Vagina (tissue), 2 donors: ENCODE measurements around the gene RRP36. TPM values are rescaled to one million over a fixed set of nuclear protein-coding genes. Genes with fewer than 3 reads are reported as not detected.

Experiments used
- DNase-seq, 2 donors: peaks; one replicate each; pipeline ENCODE4 v3.0.0-alpha.2; 2017; ENCODE audit errors: extremely low spot score in 2 of 2
- H3K27ac ChIP-seq: fragments of 200-600 bp; sonication (generic); one replicate; pipeline ENCODE4 v1.5.1; 2019
- H3K27me3 ChIP-seq: fragments of 200-600 bp; sonication (generic); one replicate; pipeline ENCODE4 v1.5.1; 2019
- H3K36me3 ChIP-seq, 2 donors: fragments of 200-600 bp; sonication (generic); one replicate each; pipeline ENCODE4 v1.5.1; 2017 to 2019
- H3K4me1 ChIP-seq: fragments of 200-600 bp; sonication (generic); one replicate; pipeline ENCODE4 v1.5.1; 2019
- H3K4me3 ChIP-seq, 2 donors: fragments of 200-600 bp; sonication (generic); 1 replicate in 1 of 2; 2 replicates in 1 of 2; pipeline ENCODE4 v1.5.1; 2016 to 2019
- H3K9me3 ChIP-seq: fragments of 200-600 bp; sonication (generic); one replicate; pipeline ENCODE4 v1.5.1; 2019
- CTCF ChIP-seq, 3 experiments: fragments of 450-650 bp in 2 of 3; fragments of 200-600 bp in 1 of 3; sonication (generic) in 1 of 3; IDR thresholded peaks; one replicate each; pipeline ENCODE4 v1.5.1; 2017 to 2019; ENCODE audit warnings: antibody characterized with exemption in 3 of 3, mild to moderate bottlenecking in 2 of 3, moderate library complexity in 2 of 3
- POLR2A ChIP-seq, 2 donors: fragments of 450-650 bp; IDR thresholded peaks; one replicate each; pipeline ENCODE4 v1.6.1; 2017; ENCODE audit warnings: antibody characterized with exemption in 2 of 2, mild to moderate bottlenecking in 2 of 2, moderate library complexity in 2 of 2
- POLR2AphosphoS5 ChIP-seq, 2 donors: sonication (generic); formaldehyde crosslinking; IDR thresholded peaks; one replicate each; pipeline ENCODE4 v1.9.0; 2017; ENCODE audit warnings: antibody characterized with exemption in 2 of 2, mild to moderate bottlenecking in 2 of 2, low read depth in 1 of 2; ENCODE audit not compliant: insufficient read depth in 1 of 2
- intact Hi-C: fragments of 100-400 bp; cut with DNase I; formaldehyde crosslinking; loops from one replicate; pipeline ENCODE4 v1.15.1; 2023
- total RNA-seq: library from RNA; depleted of rRNA; stranded (reverse); fragments of >200 nt; gene quantifications from one replicate; pipeline ENCODE4 v1.2.3, GENCODE V29; 2016

The RRP36 gene
- total RNA-seq, 1 donor from 2014 or later: 36.6 TPM

GRCh38 chr6:43076464-43077332 lies 55.3 kb downstream of the RRP36 start:
- Histone ChIP-seq H3K4me1 (peaks cover 24% of the 10 kb centered on the region), H3K9me3 (no peaks in the 10 kb centered on the region), H3K36me3 (no peaks in the 10 kb centered on the region), H3K27ac (peak overlapping the region; percentile 88), H3K27me3 (no peaks in the 10 kb centered on the region), H3K4me3 (peak overlapping the region; percentile 71 to 91)
- no peak for DNase-seq
- TF ChIP-seq POLR2A (IDR thresholded peaks at IDR 0.05) (no peak), POLR2AphosphoS5 (IDR thresholded peaks at IDR 0.05; ENCODE audit: insufficient read depth in 1 of 2, low read depth in 1 of 2) (peak in 1 of 2 donors; percentile 48)
- intact Hi-C loops: loop anchor here (10.0 kb wide), 1 partner anchor 48 kb away; no protein-coding TSS in a partner anchor

- Histone ChIP-seq H3K27me3 (no peaks in the 10 kb centered on the region), H3K27ac (peak overlapping the region; percentile 88), H3K36me3 (no peaks in the 10 kb centered on the region), H3K4me1 (peaks cover 24% of the 10 kb centered on the region), H3K9me3 (no peaks in the 10 kb centered on the region), H3K4me3 (peak overlapping the region; percentile 71 to 91)
- TF ChIP-seq POLR2AphosphoS5 (IDR thresholded peaks at IDR 0.05; ENCODE audit: insufficient read depth in 1 of 2, low read depth in 1 of 2) (no peak), CTCF (IDR thresholded peaks at IDR 0.05) (no peak), POLR2A (IDR thresholded peaks at IDR 0.05) (no peak)
- DNase-seq: no peak
- intact Hi-C loops: loop anchor here (10.0 kb wide), 1 partner anchor 47 kb away; no protein-coding TSS in a partner anchor
Observed at GRCh38 chr6:43077333-43077809, 55.9 kb downstream of the RRP36 start.

- H3K4me3 ChIP-seq: peak overlapping the region; percentile 71 to 91
- intact Hi-C loops: loop anchor here (10.0 kb wide), 1 partner anchor 47 kb away; no protein-coding TSS in a partner anchor
- no peaks in the 10 kb centered on the region for H3K27me3 ChIP-seq
- peak in 1 of 2 donors; percentile 65 for TF ChIP-seq POLR2AphosphoS5 (IDR thresholded peaks at IDR 0.05; ENCODE audit: insufficient read depth in 1 of 2, low read depth in 1 of 2)
- peak in 1 of 2 donors; percentile 8 for TF ChIP-seq POLR2A (IDR thresholded peaks at IDR 0.05)
- no peak for TF ChIP-seq CTCF (IDR thresholded peaks at IDR 0.05)
- no peaks in the 10 kb centered on the region for H3K9me3 ChIP-seq
- peak overlapping the region; percentile 88 for H3K27ac ChIP-seq
- no peaks in the 10 kb centered on the region for H3K36me3 ChIP-seq
- no peak for DNase-seq
- peaks cover 28% of the 10 kb centered on the region for H3K4me1 ChIP-seq
Observed at GRCh38 chr6:43077981-43078511, 56.6 kb downstream of the RRP36 start.

GRCh38 chr6:43078691-43079090 lies 57.3 kb downstream of the RRP36 start:
- no peak for TF ChIP-seq CTCF (IDR thresholded peaks at IDR 0.05)
- TF ChIP-seq POLR2AphosphoS5 (IDR thresholded peaks at IDR 0.05; ENCODE audit: insufficient read depth in 1 of 2, low read depth in 1 of 2): no peak
- no peak for TF ChIP-seq POLR2A (IDR thresholded peaks at IDR 0.05)
- DNase-seq: no peak
- Histone ChIP-seq H3K4me1 (peaks cover 35% of the 10 kb centered on the region), H3K27me3 (no peaks in the 10 kb centered on the region), H3K27ac (peak overlapping the region; percentile 88), H3K9me3 (no peaks in the 10 kb centered on the region), H3K36me3 (no peaks in the 10 kb centered on the region), H3K4me3 (no peak overlapping the region)
- intact Hi-C loops: loop anchor here (10.0 kb wide), 1 partner anchor 46 kb away; no protein-coding TSS in a partner anchor

Other genes starting within 250 kb of the RRP36 start
- gene BICRAL, start 239.6 kb upstream of the RRP36 start, total RNA-seq: 19.2 TPM
- 55.7 TPM for gene RPL7L1, start 142.0 kb upstream of the RRP36 start, total RNA-seq
- not detected for gene PTCRA, start 105.6 kb upstream of the RRP36 start, total RNA-seq
- gene CNPY3, start 92.1 kb upstream of the RRP36 start, total RNA-seq: 30.2 TPM
- gene GNMT, start 60.9 kb upstream of the RRP36 start, total RNA-seq: 1.5 TPM
- gene PEX6, start 42.4 kb upstream of the RRP36 start, total RNA-seq: 19.6 TPM
- gene PPP2R5D, start 37.1 kb upstream of the RRP36 start, total RNA-seq: 26.3 TPM
- gene MEA1, start 7.7 kb upstream of the RRP36 start, total RNA-seq: 40.3 TPM
- 52.1 TPM for gene KLHDC3, start 7.4 kb upstream of the RRP36 start, total RNA-seq
- gene CUL7, start 32.2 kb downstream of the RRP36 start, total RNA-seq: 13.0 TPM
- 14.2 TPM for gene MRPL2, start 37.8 kb downstream of the RRP36 start, total RNA-seq
- gene KLC4, start 38.0 kb downstream of the RRP36 start, total RNA-seq: 17.2 TPM
- 62.1 TPM for gene PTK7, start 54.7 kb downstream of the RRP36 start, total RNA-seq
- gene SRF, start 149.6 kb downstream of the RRP36 start, total RNA-seq: 28.2 TPM
- gene CUL9, start 160.6 kb downstream of the RRP36 start, total RNA-seq: 49.1 TPM
- gene DNPH1, start 207.9 kb downstream of the RRP36 start, total RNA-seq: 61.9 TPM
- not detected for gene TTBK1, start 221.9 kb downstream of the RRP36 start, total RNA-seq